Activated CD8-positive, alpha-beta memory T cell treated with anti-CD3 and anti-CD28 coated beads, Interleukin-2, amount 10 ng/mL, durations not matched to agents 7 days and 5 days (primary cell): ENCODE data around the gene SPOP. TPM values are rescaled to one million over a fixed set of nuclear protein-coding genes. Genes with fewer than 3 reads are reported as not detected.

ENCODE experiments used
- ATAC-seq: fragments of 150-1000 bp; cut with Tn5 transposase; one replicate; pipeline ENCODE4 v1.10.0; 2021; ENCODE audit warnings: moderate library complexity
- CTCF ChIA-PET: fragments of 350-600 bp; sonication (Branson Sonifier 250); formaldehyde crosslinking; loops from one replicate; lab custom pipeline; 2021; ENCODE audit warnings: antibody characterized with exemption; lab: Charles Lee
- DNase-seq: peaks from one replicate; pipeline ENCODE4 v3.0.0-alpha.2; 2020
- H3K27ac Mint-ChIP-seq: one replicate; pipeline ENCODE4 v1.8.0; 2021; ENCODE audit warnings: mild to moderate bottlenecking, mixed read lengths
- H3K27me3 Mint-ChIP-seq: one replicate; pipeline ENCODE4 v1.8.0; 2021; ENCODE audit warnings: mixed read lengths
- H3K36me3 Mint-ChIP-seq: one replicate; pipeline ENCODE4 v1.8.0; 2021; ENCODE audit warnings: mild to moderate bottlenecking, mixed read lengths
- H3K4me1 Mint-ChIP-seq: one replicate; pipeline ENCODE4 v1.8.0; 2021; ENCODE audit warnings: mixed read lengths
- H3K4me3 Mint-ChIP-seq: one replicate; pipeline ENCODE4 v1.8.0; 2021; ENCODE audit warnings: mild to moderate bottlenecking, moderate library complexity, mixed read lengths
- H3K9me3 Mint-ChIP-seq: one replicate; pipeline ENCODE4 v1.8.0; 2022; ENCODE audit warnings: low read depth, mixed read lengths
- total RNA-seq, 2 experiments: library from RNA; stranded (reverse); gene quantifications; one replicate each; pipeline ENCODE4 v1.2.3, GENCODE V29; 2021

Gene SPOP
- total RNA-seq, 2 experiments from 2014 or later, result 49.7 to 51.5 TPM

DNA sequence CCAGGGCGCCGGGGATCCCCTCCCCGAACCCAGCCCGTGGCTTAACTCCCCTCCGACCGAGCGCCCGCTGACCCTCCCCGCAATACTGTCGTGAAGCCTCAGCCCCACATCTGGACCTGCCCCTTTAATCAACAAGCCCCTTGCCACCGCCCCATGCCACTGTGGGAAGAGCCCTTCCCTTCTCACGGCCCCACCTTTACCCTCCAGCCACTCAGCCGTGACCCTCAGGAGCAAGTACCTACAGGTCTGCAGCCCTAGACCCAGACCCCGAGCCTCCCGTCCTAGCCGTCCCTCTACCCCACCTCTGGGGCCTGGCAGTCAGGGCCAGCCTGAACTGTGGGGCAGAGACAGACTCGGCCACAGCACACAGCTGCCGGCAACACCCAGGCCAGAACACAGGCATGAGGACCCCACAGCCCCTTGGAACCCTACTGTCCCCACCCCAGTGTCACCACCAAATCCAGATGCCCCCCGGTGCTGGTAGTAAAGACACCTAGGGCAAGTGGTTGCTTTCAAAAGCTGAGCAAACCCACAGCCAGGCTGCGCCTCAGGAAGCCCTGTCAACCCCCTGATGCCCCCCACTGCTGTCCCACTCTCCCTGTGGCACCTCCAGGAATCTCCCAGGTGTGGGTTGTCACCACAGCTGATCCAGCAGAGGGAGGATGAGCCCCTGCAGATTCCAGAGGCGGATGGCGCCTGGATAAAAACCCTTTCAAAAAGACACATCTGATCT is 100.8 kb downstream of the SPOP start:
- Mint-ChIP-seq H3K4me1 (peaks cover 9% of the 10 kb centered on the region), H3K4me3 (peak overlapping the region; percentile 28), H3K36me3 (no peaks in the 10 kb centered on the region), H3K27ac (no peak overlapping the region), H3K9me3 (no peaks in the 10 kb centered on the region), H3K27me3 (peaks cover 51% of the 10 kb centered on the region)
- no peak for DNase-seq
- ATAC-seq, result no peak
- CTCF ChIA-PET, result interaction anchor here (0.9 to 14.5 kb wide), 6 partner anchors 8 to 420 kb away, joined by 3 to 734 read pairs (median 6); partner anchors contain the start of gene SLC35B1

DNA sequence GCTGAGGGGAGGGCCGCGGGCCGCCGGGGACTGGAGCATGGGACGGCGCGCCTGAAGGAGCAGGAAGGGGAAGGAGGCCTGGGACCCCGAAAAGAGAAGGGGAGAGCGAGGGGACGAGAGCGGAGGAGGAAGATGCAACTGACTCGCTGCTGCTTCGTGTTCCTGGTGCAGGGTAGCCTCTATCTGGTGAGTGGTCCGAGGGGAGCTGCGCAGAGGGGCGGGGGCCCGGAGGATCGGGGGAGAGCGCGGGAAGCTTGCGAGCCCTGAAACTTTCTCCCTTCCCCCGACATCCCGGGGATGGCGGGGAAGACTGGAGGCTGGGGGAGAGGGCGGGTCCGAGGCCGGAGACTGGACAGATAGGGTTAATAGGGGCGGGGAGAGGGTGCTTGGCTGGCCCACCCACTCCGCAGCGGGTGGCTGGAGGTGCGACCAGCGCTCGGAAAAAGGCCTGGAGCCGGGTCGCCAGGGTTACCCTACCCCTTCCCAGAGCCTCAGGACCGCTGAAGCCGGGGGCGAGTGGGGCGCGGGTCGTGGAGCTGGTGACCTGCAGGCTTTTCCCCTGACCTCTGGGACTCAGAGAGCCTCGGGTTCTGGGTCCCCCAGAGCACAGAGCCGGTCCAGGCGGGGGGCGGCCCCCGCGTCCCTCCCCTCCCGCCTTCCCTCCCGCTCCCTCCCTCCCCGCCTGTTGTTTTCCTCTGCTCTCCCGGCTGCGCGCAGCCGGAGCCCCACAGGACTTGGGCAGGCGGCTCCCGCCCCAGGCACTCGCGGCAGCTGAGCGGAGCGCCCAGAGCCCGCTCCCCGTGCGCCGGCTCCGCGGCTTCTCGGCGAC is 101.6 kb downstream of the SPOP start:
- H3K27ac Mint-ChIP-seq, result no peak overlapping the region
- H3K27me3 Mint-ChIP-seq, result peaks cover 59% of the 10 kb centered on the region
- no peaks in the 10 kb centered on the region for H3K36me3 Mint-ChIP-seq
- peaks cover 15% of the 10 kb centered on the region for H3K4me1 Mint-ChIP-seq
- ATAC-seq, result peak; percentile 10
- peak overlapping the region; percentile 64 for H3K4me3 Mint-ChIP-seq
- no peaks in the 10 kb centered on the region for H3K9me3 Mint-ChIP-seq
- CTCF ChIA-PET, result interaction anchor here (0.9 to 14.5 kb wide), 12 partner anchors 10 to 421 kb away, joined by 3 to 734 read pairs (median 6); partner anchors contain the start of gene SLC35B1
- no peak for DNase-seq

DNA sequence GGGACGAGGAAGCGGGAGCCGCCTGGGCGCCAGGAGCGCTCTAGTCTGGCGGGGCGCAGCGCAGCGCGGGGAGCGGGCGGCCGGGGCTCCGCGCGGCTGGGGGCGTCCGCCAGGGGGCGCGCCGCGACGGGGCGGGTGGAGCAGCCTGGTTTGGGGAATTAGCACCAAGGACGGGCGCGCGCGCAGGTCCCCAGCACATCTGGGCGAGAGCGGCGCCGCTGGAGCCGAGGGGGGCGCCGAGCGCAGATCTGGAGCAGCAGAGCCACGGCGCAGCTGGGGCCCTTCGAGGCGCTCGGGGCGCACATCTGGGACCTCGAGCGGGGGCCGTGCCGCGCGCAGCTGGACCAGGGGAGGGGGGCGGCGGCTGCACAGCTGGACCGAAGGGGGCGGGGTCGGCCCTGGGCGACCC is 102.2 kb downstream of the SPOP start, which contains the start of gene NXPH3:
Gene NXPH3, plus strand, starts transcription at position 193 of the 409 bp plus-strand sequence. CDS start 349 bp downstream, outside the sequence.
- no peak within 1 kb of the TSS for H3K27ac Mint-ChIP-seq
- CTCF ChIA-PET, result interaction anchor here (0.7 to 14.5 kb wide), 12 partner anchors 10 to 422 kb away, joined by 3 to 734 read pairs (median 6); partner anchors contain the start of gene SLC35B1
- H3K4me3 Mint-ChIP-seq, result peak within 1 kb of the TSS; percentile 64
- peaks cover 65% of the 10 kb centered on the region for H3K27me3 Mint-ChIP-seq
- no peaks in the 10 kb centered on the region for H3K9me3 Mint-ChIP-seq
- DNase-seq (peak; percentile 75), ATAC-seq (peak; percentile 94)
- H3K36me3 Mint-ChIP-seq, result no peaks in the 10 kb centered on the region
- peaks cover 21% of the 10 kb centered on the region for H3K4me1 Mint-ChIP-seq

DNA sequence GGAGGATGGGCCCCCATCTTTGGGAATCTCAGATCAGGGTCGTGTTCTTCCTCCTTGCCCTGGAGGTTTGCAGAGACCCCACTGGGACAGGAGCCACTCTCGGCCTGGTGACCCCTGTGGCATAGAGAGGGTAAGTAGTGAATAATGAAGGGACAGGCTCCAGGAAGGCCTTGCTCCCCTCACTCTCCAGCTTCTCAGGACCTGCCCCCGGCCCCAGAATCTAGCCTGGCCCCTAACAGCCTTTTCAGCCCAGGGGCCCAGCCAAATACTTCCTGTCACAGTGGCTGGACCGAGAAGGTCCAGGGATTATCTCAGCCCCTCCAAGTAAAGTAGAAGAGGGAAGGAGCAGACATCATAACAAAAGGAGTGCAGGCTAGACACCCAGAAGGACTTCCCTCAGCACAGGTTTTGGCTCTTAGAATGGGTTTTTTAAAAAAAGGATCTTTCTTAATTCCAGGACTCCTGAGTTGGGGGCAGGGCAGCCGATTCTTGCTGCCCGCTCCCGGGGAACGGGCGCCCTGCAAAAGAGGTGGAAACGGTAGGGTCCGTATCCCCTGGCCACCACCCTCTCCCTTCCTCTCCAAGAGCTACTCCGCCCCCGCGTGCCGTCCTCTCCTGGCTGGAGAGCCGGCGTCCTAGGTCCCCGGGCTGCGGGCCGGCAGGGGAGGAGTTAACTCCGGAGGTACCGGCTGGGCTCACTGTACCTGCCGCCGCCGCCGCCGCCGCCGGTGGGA is 102.8 kb downstream of the SPOP start:
- H3K4me3 Mint-ChIP-seq, result peak overlapping the region; percentile 16
- CTCF ChIA-PET, result interaction anchor here (0.7 to 14.5 kb wide), 14 partner anchors 9 to 422 kb away, joined by 3 to 734 read pairs (median 6); partner anchors contain the start of gene SLC35B1
- H3K9me3 Mint-ChIP-seq, result no peaks in the 10 kb centered on the region
- H3K36me3 Mint-ChIP-seq, result no peaks in the 10 kb centered on the region
- H3K4me1 Mint-ChIP-seq, result peaks cover 26% of the 10 kb centered on the region
- peaks cover 71% of the 10 kb centered on the region for H3K27me3 Mint-ChIP-seq
- DNase-seq, result no peak
- ATAC-seq, result no peak
- no peak overlapping the region for H3K27ac Mint-ChIP-seq

DNA sequence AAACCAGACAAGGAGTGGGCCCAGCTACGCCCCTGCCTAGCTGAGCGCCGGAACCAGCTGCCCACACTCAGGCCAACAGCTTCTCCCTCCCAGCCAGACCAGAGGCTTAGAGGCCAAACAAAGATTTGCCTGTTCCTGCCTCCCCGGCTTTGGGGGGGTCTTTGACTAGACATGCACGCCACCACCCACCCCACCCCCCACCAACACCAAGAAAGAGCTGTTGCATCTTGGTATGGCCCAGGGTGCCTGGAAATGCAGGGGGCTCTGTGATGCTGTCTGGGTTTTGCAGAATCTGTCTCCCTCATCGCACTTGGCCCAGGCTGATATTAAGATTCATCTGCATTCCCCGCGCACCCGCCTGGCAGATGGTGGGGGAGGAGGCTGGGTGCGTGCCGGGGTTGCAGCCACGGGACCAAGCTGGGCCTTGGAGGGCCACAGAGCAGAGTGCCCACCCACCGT is 103.5 kb downstream of the SPOP start:
- ATAC-seq (no peak), DNase-seq (no peak)
- H3K4me1 Mint-ChIP-seq, result peaks cover 27% of the 10 kb centered on the region
- no peak overlapping the region for H3K27ac Mint-ChIP-seq
- H3K36me3 Mint-ChIP-seq, result no peaks in the 10 kb centered on the region
- no peaks in the 10 kb centered on the region for H3K9me3 Mint-ChIP-seq
- peaks cover 71% of the 10 kb centered on the region for H3K27me3 Mint-ChIP-seq
- H3K4me3 Mint-ChIP-seq, result no peak overlapping the region
- CTCF ChIA-PET, result interaction anchor here (1.2 to 14.5 kb wide), 4 partner anchors 18 to 378 kb away, joined by 3 to 734 read pairs (median 6); partner anchors contain the start of gene SLC35B1

DNA sequence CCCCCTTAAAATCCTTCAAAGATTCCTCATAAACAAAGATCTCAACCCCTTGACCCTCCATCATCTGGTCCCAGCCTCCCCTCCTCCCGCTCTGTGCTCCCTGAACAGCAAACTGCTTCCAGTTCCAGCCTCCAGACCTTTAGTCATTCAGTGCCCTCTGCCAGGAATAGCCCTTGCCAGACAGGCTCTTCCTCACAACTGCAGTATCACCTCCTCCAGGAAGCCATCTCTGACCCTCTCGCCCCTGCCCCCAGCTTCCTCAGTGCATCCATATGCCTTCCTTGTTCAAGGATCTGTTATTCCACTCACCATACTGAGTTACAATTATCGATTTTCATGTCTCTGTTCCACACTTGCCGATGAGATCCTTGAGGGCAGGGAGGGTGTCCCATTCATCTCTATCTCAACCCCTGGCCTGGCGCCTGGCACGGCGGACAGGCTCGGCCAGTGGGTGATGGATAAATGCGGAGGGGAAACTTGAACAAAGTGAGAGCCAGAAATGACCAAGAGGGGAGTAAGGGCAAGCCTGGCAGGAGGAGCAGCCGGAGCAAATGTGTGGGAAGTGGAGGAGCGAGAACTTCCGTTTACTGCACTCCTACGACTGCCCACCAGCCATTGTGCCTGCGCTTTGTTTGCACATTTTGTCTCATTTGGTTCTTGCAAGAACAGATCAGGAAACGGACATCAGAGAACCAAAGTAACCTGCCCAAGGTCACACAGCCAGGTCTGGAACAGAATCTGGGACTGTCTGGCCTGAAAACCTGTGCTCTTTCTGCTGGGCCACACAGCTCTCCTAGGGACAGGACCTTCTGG is 104.2 kb downstream of the SPOP start:
- no peak for DNase-seq
- Mint-ChIP-seq H3K9me3 (no peaks in the 10 kb centered on the region), H3K4me3 (no peak overlapping the region), H3K36me3 (no peaks in the 10 kb centered on the region), H3K4me1 (peaks cover 27% of the 10 kb centered on the region), H3K27me3 (peaks cover 71% of the 10 kb centered on the region), H3K27ac (no peak overlapping the region)
- no peak for ATAC-seq
- CTCF ChIA-PET, result interaction anchor here (1.2 to 14.5 kb wide), 3 partner anchors 17 to 276 kb away, joined by 3 to 734 read pairs (median 7); partner anchors contain the start of gene SLC35B1

DNA sequence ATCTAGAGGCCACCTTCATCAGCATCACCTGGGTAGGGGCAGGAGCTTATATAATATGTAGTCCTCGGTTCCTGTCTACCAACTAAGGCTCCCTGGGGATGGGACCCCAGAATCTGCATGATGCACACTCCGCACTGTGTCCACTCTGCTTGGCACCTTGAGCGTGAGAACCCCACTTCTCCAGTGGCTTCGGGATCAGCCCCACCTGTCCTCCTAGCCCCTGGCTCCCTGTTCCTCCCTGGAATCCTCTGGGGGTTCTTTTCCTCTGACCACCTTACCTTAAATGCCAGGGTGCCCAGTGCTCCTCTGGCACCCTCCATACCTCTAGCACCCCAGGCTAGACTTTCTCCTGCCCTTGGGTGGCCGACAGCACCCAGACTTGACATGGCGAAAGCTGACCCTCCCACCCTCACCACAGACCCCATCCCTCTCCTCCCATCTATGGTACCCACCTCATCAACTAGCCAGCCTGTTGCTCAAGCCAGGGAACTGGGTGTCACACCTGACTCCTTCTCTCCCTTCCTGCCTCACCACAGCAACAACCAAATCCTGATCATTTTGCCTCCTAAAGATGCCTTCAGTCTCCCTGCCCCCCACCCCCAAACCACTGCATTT is 105.0 kb downstream of the SPOP start:
- peaks cover 33% of the 10 kb centered on the region for H3K4me1 Mint-ChIP-seq
- H3K9me3 Mint-ChIP-seq, result no peaks in the 10 kb centered on the region
- H3K4me3 Mint-ChIP-seq, result no peak overlapping the region
- no peak for DNase-seq
- ATAC-seq, result no peak
- CTCF ChIA-PET, result interaction anchor here (0.7 to 14.5 kb wide), 2 partner anchors 127 to 191 kb away, joined by 3 to 734 read pairs; partner anchors contain the start of genes FAM117A and SLC35B1
- no peaks in the 10 kb centered on the region for H3K36me3 Mint-ChIP-seq
- peaks cover 67% of the 10 kb centered on the region for H3K27me3 Mint-ChIP-seq
- no peak overlapping the region for H3K27ac Mint-ChIP-seq

DNA sequence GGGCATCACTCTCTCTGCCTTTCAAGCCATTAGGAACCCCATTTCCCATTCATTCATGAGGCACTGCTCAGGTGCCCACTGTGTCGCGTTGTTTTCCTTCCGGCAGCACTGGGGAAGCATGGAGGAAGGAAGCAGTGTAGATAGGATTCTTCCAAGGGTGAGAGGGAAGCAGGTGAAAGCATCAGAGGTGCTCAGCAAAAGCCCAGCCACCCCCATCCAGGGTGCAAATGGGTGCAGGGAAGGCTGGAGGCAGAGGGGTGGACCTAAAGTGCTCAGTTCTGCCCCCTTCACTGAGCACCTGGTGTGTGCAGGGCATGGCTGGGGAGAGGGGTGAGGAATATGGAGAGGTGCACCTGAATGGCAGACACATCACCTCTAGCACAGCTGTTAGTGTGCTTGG is 105.7 kb downstream of the SPOP start:
- Mint-ChIP-seq H3K4me1 (peaks cover 35% of the 10 kb centered on the region), H3K9me3 (no peaks in the 10 kb centered on the region), H3K4me3 (no peak overlapping the region), H3K36me3 (no peaks in the 10 kb centered on the region), H3K27me3 (peaks cover 63% of the 10 kb centered on the region), H3K27ac (no peak overlapping the region)
- no peak for DNase-seq
- no peak for ATAC-seq
- CTCF ChIA-PET, result interaction anchor here (1.3 to 14.5 kb wide), 7 partner anchors 10 to 426 kb away, joined by 4 to 734 read pairs (median 5); partner anchors contain the start of gene SLC35B1

DNA sequence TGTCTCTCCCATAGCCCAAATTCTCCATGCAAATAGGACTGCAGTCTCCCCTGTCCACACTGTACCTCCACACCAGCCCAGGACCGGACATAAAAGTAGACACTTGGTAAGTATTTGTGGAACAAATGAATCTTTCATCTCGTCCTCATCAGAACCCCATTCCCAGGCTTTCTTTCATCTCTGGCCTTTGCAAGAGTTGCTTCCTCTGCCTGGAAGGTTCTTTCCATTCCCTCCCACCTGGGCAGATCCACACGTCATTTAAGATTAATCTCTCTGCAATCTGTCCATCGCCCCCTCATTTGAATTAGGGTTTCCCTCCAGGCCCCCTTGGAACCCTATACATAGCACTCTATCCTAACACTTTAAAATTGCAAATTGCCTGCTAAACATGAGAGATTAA is 106.1 kb downstream of the SPOP start:
- ATAC-seq, result no peak
- Mint-ChIP-seq H3K4me3 (no peak overlapping the region), H3K9me3 (no peaks in the 10 kb centered on the region), H3K27ac (no peak overlapping the region), H3K4me1 (peaks cover 32% of the 10 kb centered on the region), H3K36me3 (no peaks in the 10 kb centered on the region), H3K27me3 (peaks cover 62% of the 10 kb centered on the region)
- CTCF ChIA-PET, result interaction anchor here (1.0 to 14.5 kb wide), 10 partner anchors 10 to 426 kb away, joined by 3 to 734 read pairs (median 5); partner anchors contain the start of genes FAM117A and SLC35B1
- no peak for DNase-seq

DNA sequence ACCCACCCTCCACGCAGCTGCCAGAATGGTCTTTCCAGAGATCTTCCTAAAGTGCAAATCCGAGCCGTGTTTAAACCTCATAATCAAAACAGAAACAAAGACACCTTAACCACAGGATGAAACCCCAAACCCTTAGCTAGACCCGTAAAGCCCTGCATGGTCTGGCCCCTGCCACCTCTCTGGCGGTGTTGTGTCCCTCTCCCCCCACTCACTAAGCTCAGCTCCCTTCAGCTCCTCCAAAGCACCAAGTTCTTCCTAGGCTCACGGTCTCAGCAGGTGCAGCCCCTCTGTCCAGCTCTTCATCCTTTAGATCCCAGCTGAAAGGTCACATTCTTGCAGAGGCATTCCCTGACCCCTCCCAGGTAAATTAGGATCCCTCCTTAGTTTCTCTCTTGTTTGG is 106.6 kb downstream of the SPOP start:
- no peak overlapping the region for H3K27ac Mint-ChIP-seq
- peaks cover 62% of the 10 kb centered on the region for H3K27me3 Mint-ChIP-seq
- DNase-seq, result no peak
- CTCF ChIA-PET, result interaction anchor here (0.7 to 14.5 kb wide), 17 partner anchors 11 to 427 kb away, joined by 3 to 734 read pairs (median 5); partner anchors contain the start of genes FAM117A and SLC35B1
- no peaks in the 10 kb centered on the region for H3K9me3 Mint-ChIP-seq
- H3K4me1 Mint-ChIP-seq, result peaks cover 33% of the 10 kb centered on the region
- H3K36me3 Mint-ChIP-seq, result no peaks in the 10 kb centered on the region
- no peak for ATAC-seq
- peak overlapping the region; percentile 89 for H3K4me3 Mint-ChIP-seq

DNA sequence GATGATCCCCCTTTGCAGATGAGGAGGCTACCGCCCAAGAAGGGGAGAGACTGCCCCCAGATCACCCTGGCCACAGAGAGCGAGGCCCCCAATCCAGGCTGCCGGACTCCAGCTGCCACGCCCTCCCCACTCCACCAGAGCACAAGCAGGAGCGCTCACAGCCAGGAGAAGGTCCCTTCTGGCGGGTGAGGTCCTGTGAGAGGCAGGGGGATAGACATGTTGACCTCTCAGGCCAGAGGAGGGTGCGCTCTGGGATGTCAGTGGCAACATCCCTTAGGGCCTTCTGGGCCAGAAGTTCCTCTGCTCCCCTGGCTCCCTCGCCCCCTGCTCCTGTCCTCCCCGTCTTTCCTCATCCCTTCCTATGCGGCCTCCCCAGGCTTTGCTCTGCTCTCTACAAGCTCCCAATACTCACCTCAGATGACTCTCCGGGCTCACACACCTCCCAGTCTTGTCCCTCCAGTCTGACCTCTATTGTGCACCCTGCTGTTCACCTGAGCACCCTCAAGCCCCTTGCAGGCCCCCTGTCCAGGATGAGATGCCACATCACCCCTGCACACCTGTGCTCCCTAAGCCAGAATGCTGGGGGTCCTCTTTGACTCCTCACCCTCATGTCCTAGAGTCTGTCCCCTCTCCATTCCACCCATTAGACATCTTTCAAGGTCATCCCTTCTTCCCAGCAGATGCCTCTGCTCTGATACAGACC is 107.2 kb downstream of the SPOP start:
- H3K36me3 Mint-ChIP-seq, result no peaks in the 10 kb centered on the region
- no peaks in the 10 kb centered on the region for H3K9me3 Mint-ChIP-seq
- H3K27ac Mint-ChIP-seq, result no peak overlapping the region
- H3K27me3 Mint-ChIP-seq, result peaks cover 63% of the 10 kb centered on the region
- DNase-seq, result no peak
- ATAC-seq, result no peak
- peak overlapping the region; percentile 89 for H3K4me3 Mint-ChIP-seq
- CTCF ChIA-PET, result interaction anchor here (0.6 to 14.5 kb wide), 47 partner anchors 8 to 427 kb away, joined by 3 to 734 read pairs (median 5); partner anchors contain the start of genes FAM117A, PHB1 and SLC35B1
- H3K4me1 Mint-ChIP-seq, result peaks cover 38% of the 10 kb centered on the region
